HG02763 (cell line): ENCODE measurements around the gene DBF4.
"Not testable (repeated sequence)": the region's sequence is repeated elsewhere in the genome, so short reads cannot be mapped to it uniquely, and the experiment has no call there.

Experiments
- ATAC-seq: cut with Tn5 transposase; IDR thresholded peaks from one replicate; pipeline ENCODE4 v1.9.1; 2021; ENCODE audit warnings: mild to moderate bottlenecking, moderate library complexity; ENCODE audit not compliant: unreplicated experiment

The DBF4 gene

GRCh38 chr7:87876040-87876868 is at the start of gene DBF4, which contains the start of gene SLC25A40:
DBF4 (plus strand) TSS chr7:87876493; CDS start chr7:87876733, 240 bp downstream.
SLC25A40 (minus strand) TSS chr7:87876360; CDS start chr7:87858727, 17,633 bp downstream.
- ATAC-seq: peak; percentile 90

GRCh38 chr7:87828383-87828782 is 47.9 kb upstream of the DBF4 start:
- ATAC-seq: not testable (repeated sequence)

- ATAC-seq: no peak
These were observed 45.2 kb upstream of the DBF4 start for GRCh38 chr7:87831097-87831496.

GRCh38 chr7:87833130-87833529 is 43.2 kb upstream of the DBF4 start:
- ATAC-seq: no peak

- no peak for ATAC-seq
These were observed 38.7 kb upstream of the DBF4 start for GRCh38 chr7:87837597-87837996.

GRCh38 chr7:87850836-87851593 is 25.3 kb upstream of the DBF4 start:
- no peak for ATAC-seq

GRCh38 chr7:87852306-87852705 is 24.0 kb upstream of the DBF4 start:
- no peak for ATAC-seq

GRCh38 chr7:87853237-87853864 is 22.9 kb upstream of the DBF4 start:
- no peak for ATAC-seq

- ATAC-seq: no peak
These were observed 17.7 kb upstream of the DBF4 start for GRCh38 chr7:87858417-87859100.

GRCh38 chr7:87866089-87866488 is 10.2 kb upstream of the DBF4 start:
- ATAC-seq: no peak

GRCh38 chr7:87866533-87866932 is 9.8 kb upstream of the DBF4 start:
- not testable (repeated sequence) for ATAC-seq

- no peak for ATAC-seq
These were observed 5.8 kb upstream of the DBF4 start for GRCh38 chr7:87870471-87870870.

- no peak for ATAC-seq
These were observed 3.9 kb upstream of the DBF4 start for GRCh38 chr7:87872346-87872745.

GRCh38 chr7:87873328-87873727 is 3.0 kb upstream of the DBF4 start:
- not testable (repeated sequence) for ATAC-seq

- ATAC-seq: no peak
These were observed 2.2 kb upstream of the DBF4 start for GRCh38 chr7:87874066-87874465.

- peak; percentile 21 for ATAC-seq
These were observed 898 bp upstream of the DBF4 start for GRCh38 chr7:87875151-87876039.

- peak; percentile 7 for ATAC-seq
These were observed 559 bp downstream of the DBF4 start for GRCh38 chr7:87876869-87877234.

- ATAC-seq: no peak
These were observed 1.2 kb downstream of the DBF4 start for GRCh38 chr7:87877366-87878040.

GRCh38 chr7:87878208-87878735 is 2.0 kb downstream of the DBF4 start:
- no peak for ATAC-seq
